ENCODE measurements around the gene GRIN3B. TPM values are rescaled to one million over a fixed set of nuclear protein-coding genes. Genes with fewer than 3 reads are reported as not detected.
A peak's percentile ranks its signal among the peaks of the same experiment; 100 is the strongest.

GRIN3B gene
- total RNA-seq, 1 donor from 2014 or later = 3.0 TPM

DNA sequence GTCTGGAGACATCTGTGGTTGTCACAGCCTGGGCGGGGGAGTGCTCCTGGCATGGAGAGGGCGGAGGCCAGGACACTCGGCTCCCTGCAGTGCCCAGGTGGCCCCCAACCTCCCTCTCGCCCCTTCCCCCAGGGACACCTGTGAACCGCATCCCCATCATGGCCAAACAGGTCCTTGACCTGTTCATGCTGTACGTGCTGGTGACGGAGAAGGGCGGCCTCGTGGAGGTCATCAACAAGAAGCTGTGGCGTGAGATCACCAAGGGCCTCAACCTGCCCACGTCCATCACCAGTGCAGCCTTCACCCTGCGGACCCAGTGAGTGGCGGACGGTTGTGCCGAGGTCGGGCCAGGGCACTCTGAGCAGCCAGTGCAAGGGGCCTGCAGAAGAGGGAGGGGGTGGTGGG, 36.1 kb upstream of the GRIN3B start:
- no peak for DNase-seq
- H3K36me3 ChIP-seq = peaks cover 53% of the 10 kb centered on the region

DNA sequence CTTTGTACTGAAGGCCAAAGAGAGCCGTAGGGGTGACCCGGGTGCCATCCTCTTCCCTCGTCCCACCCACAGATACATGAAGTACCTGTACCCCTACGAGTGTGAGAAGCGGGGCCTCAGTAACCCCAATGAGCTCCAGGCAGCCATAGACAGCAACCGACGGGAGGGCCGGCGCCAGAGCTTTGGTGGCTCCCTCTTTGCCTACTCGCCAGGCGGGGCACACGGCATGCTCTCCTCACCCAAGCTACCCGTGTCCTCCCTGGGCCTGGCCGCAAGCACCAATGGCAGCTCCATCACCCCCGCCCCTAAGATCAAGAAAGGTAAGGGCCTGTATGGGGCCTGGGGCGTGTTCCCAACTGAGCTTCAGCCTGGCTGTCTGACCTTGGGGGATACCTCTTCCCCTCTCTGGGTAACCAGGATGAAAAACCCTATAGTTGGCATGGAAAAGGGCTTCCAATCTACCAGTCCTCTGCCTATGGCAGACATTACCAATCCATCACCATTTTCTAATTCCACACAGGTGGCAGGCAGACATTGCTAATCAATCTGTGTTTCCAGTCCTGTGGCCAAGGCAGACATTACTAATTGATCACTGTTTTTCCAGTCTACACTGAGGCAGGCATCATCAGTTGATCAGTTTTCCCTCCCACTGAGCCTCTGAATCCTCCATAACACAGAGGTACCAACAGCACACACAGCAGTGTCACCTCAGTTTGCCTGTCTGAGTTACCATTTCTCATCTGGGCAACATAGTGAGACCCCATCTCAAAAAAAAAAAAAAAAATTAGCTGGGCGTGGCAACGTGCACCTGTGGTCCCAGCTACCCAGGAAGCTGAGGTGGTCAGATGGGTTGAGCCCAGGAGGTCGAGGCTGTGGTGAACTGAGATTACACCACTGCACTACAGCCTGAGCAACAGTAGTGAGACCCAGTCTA, 35.2 kb upstream of the GRIN3B start:
- ATAC-seq = no peak
- Histone ChIP-seq H3K4me3 (no peak overlapping the region), H3K9me3 (no peaks in the 10 kb centered on the region), H3K4me1 (peaks cover 9% of the 10 kb centered on the region), H3K27ac (no peak overlapping the region), H3K36me3 (peaks cover 62% of the 10 kb centered on the region), H3K27me3 (ENCODE audit: low read depth) (no peaks in the 10 kb centered on the region)
- intact Hi-C loops (cut with DNase I) = no loop called here
- TF ChIP-seq, protein P1, sequence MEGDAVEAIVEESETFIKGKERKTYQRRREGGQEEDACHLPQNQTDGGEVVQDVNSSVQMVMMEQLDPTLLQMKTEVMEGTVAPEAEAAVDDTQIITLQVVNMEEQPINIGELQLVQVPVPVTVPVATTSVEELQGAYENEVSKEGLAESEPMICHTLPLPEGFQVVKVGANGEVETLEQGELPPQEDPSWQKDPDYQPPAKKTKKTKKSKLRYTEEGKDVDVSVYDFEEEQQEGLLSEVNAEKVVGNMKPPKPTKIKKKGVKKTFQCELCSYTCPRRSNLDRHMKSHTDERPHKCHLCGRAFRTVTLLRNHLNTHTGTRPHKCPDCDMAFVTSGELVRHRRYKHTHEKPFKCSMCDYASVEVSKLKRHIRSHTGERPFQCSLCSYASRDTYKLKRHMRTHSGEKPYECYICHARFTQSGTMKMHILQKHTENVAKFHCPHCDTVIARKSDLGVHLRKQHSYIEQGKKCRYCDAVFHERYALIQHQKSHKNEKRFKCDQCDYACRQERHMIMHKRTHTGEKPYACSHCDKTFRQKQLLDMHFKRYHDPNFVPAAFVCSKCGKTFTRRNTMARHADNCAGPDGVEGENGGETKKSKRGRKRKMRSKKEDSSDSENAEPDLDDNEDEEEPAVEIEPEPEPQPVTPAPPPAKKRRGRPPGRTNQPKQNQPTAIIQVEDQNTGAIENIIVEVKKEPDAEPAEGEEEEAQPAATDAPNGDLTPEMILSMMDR (IDR thresholded peaks at IDR 0.05) = no peak
- no peak for DNase-seq

More for the DNA sequence above, 36.1 kb upstream of the GRIN3B start:
- no peaks in the 10 kb centered on the region for H3K9me3 ChIP-seq
- TF ChIP-seq, protein P1 (IDR thresholded peaks at IDR 0.05) = no peak
- H3K27me3 ChIP-seq (ENCODE audit: low read depth) = no peaks in the 10 kb centered on the region
- H3K4me1 ChIP-seq = peaks cover 9% of the 10 kb centered on the region
- no peak overlapping the region for H3K27ac ChIP-seq
- no peak overlapping the region for H3K4me3 ChIP-seq
- intact Hi-C loops (cut with DNase I) = no loop called here
- no peak for ATAC-seq

DNA sequence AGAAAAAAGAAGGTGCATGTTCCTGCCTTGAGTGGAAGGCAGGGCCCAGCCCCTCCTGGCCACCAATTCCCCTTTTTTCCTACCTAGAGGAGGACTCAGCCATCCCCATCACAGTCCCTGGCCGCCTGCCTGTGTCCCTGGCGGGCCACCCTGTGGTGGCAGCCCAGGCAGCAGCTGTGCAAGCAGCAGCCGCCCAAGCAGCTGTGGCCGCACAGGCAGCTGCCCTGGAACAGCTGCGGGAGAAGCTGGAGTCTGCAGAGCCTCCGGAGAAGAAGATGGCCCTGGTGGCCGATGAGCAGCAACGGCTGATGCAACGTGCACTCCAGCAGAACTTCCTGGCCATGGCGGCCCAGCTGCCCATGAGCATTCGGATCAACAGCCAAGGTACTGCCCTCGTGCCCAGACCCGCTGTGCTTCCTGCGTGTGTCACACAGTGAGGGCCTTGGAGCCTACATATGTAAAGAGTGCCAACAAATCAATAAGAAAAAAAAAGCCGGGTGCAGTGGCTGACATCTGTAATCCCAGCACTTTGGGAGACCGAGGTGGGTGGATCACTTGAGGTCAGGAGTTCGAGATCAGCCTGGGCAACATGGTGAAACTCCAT, 33.6 kb upstream of the GRIN3B start:
- TF ChIP-seq, protein P1 (IDR thresholded peaks at IDR 0.05) = no peak
- no peak for DNase-seq

DNA sequence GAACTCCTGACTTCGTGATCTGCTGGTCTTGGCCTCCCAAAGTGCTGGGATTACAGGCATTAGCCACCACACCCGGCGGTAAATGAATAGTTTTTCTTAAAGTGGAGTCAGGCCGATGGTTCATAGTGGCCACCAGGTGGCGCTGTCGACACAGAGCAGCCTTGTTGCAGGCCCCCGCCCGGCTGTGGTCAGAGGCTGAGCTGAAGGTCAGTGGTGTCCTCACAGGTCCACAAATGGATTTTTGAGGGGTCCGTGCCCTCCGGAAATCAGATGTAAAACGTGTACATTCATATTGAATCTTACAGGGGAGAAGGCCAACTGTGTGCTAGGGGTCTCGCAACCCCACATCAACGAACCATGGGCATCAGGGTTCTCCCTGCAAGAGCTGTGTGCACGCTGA, 29.5 kb upstream of the GRIN3B start:
- Histone ChIP-seq H3K36me3 (peaks cover 66% of the 10 kb centered on the region), H3K4me1 (no peaks in the 10 kb centered on the region), H3K9me3 (peaks cover 8% of the 10 kb centered on the region), H3K27ac (no peak overlapping the region), H3K4me3 (no peak overlapping the region), H3K27me3 (ENCODE audit: low read depth) (no peaks in the 10 kb centered on the region)
- TF ChIP-seq, protein P1 (IDR thresholded peaks at IDR 0.05) = peak; percentile 46
- ATAC-seq (no peak), DNase-seq (no peak)
- intact Hi-C loops (cut with DNase I) = no loop called here

More for the DNA sequence above, 33.6 kb upstream of the GRIN3B start:
- intact Hi-C loops (cut with DNase I) = no loop called here
- H3K9me3 ChIP-seq = peaks cover 8% of the 10 kb centered on the region
- no peak for ATAC-seq
- peaks cover 9% of the 10 kb centered on the region for H3K4me1 ChIP-seq
- H3K27me3 ChIP-seq (ENCODE audit: low read depth) = no peaks in the 10 kb centered on the region
- no peak overlapping the region for H3K27ac ChIP-seq
- H3K36me3 ChIP-seq = peaks cover 73% of the 10 kb centered on the region
- no peak overlapping the region for H3K4me3 ChIP-seq

DNA sequence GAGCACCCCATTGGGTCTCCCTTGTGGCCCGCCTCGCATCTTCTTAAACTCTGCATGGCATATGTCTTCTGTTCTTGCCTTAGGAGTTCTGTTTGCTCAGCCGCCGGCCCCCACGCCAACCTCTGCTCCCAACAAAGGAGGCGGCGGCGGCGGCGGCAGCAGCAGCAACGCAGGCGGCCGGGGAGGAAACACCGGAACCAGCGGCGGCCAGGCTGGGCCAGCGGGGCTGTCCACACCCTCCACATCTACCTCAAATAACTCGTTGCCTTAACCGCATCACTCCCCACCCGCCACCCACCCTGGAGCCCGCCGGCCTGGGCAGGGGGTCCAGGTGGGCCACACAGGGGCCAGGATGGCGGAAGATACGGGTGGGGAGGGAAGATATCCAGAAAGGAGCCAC, 28.4 kb upstream of the GRIN3B start:
- H3K27me3 ChIP-seq (ENCODE audit: low read depth) = no peaks in the 10 kb centered on the region
- H3K4me3 ChIP-seq = no peak overlapping the region
- TF ChIP-seq, protein P1 (IDR thresholded peaks at IDR 0.05) = no peak
- ATAC-seq (no peak), DNase-seq (no peak)
- intact Hi-C loops (cut with DNase I) = no loop called here
- H3K27ac ChIP-seq = no peak overlapping the region
- H3K9me3 ChIP-seq = peaks cover 8% of the 10 kb centered on the region
- peaks cover 55% of the 10 kb centered on the region for H3K36me3 ChIP-seq
- no peaks in the 10 kb centered on the region for H3K4me1 ChIP-seq

All from lower lobe of right lung (tissue), 2 donors.